Activated CD8-positive, alpha-beta memory T cell treated with anti-CD3 and anti-CD28 coated beads, Interleukin-2, amount 50 U/mL, for 24 hours (primary cell): Measurements from ENCODE around the gene RAB25.
"Not testable (repeated sequence)": the region's sequence is repeated elsewhere in the genome, so short reads cannot be mapped to it uniquely, and the experiment has no call there.

ENCODE experiments used
- DNase-seq: peaks from one replicate; pipeline ENCODE4 v3.0.0-alpha.2; 2020; ENCODE audit errors: extremely low read depth

RAB25 gene

GRCh38 chr1:156060937-156061636 lies at the start of gene RAB25:
Gene RAB25 (plus strand): TSS chr1:156061160. CDS start chr1:156061401, 241 bp downstream.
- DNase-seq = no peak

- DNase-seq = no peak
These were observed 48.7 kb upstream of the RAB25 start for GRCh38 chr1:156012051-156012817.

GRCh38 chr1:156014829-156015228 lies 46.1 kb upstream of the RAB25 start:
- no peak for DNase-seq

GRCh38 chr1:156019946-156020292 lies 41.0 kb upstream of the RAB25 start:
- DNase-seq = no peak

GRCh38 chr1:156020293-156021092 lies 40.5 kb upstream of the RAB25 start, which contains the start of gene SSR2:
Gene SSR2 (minus strand): TSS chr1:156020951. CDS start chr1:156020167, 784 bp downstream.
- DNase-seq = peak; percentile 72

GRCh38 chr1:156021093-156021428 lies 39.9 kb upstream of the RAB25 start:
- DNase-seq = no peak

DNA sequence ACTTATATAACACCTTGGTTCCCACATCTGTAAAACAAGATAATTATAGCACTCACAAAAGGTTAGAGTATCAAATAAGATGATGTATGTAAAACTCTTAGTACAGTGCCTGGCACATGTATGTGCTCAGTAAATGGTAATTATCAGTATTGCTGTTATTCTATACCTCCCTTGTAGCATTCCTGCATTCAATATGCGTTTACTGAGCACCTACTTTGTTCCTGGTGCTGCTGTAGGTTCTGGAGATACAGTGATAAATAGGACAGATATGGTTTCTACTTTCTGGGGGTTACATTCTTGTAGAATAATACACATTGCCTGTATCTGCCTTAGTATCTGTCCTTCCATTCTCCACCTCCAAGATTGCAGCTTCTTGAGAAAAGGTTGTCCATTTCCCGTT lies 39.0 kb upstream of the RAB25 start:
- DNase-seq = no peak

DNA sequence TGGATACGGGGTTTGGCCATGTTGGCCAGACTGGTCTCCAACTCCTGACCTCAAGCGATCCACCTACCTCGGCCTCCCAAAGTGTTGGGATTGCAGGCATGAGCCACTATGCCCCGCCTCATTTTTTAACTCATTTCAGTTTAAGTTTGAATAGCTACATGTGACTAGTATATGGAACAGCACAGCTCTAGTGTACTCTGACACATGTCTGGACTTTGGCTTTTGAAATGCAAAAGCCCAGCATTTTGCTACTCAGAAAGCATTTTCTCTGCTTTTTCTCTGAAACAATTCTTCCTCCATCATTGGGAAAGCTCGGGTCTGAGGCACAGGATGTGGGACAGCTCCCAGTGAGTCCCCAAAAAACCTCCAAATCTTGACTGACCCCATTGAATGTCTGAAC lies 36.2 kb upstream of the RAB25 start:
- DNase-seq = no peak

GRCh38 chr1:156025876-156026275 lies 35.1 kb upstream of the RAB25 start:
- no peak for DNase-seq

- DNase-seq = no peak
These were observed 34.4 kb upstream of the RAB25 start for GRCh38 chr1:156026588-156026987.

- no peak for DNase-seq
These were observed 27.9 kb upstream of the RAB25 start for GRCh38 chr1:156033011-156033410.

- not testable (repeated sequence) for DNase-seq
These were observed 26.0 kb upstream of the RAB25 start for GRCh38 chr1:156034991-156035390.

DNA sequence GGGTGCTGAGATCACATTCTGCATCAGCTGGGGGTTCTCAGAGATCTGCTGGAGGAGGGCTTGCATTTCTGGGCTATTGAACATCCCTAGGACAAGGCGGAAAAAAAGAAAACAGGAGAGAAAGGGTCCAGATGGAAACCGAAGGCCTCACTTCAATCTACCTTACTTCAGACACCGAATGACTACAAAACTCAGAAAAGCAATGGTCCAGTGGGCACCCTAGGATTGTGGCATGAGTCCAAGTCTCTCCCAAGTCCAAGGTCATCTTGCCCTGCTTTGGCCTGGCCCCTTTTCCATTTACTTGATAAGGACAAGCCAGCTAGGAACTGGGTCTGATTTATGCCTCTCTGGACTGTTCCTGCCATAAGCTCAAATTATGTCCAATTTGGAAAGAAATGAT lies 18.1 kb upstream of the RAB25 start:
- DNase-seq = no peak

DNA sequence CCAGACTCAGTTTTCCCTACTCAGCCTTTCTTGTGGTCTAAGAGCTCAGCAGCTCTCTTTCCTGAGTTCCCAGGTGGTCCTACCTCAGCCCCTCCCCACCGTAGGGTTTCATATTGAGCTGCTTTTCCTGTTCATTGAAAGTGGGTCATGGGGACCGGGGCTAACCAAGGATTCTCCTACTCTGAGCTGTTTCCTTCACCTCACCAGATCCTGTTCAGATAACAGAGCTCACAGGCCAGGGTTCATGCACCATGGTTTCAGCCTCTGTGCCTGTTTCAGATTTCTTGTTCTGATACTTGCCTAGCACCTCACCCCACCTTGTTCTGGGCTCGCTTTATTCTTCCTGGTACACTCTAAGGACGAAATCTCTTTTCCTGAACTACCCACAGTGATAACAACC lies 15.9 kb upstream of the RAB25 start:
- no peak for DNase-seq

DNA sequence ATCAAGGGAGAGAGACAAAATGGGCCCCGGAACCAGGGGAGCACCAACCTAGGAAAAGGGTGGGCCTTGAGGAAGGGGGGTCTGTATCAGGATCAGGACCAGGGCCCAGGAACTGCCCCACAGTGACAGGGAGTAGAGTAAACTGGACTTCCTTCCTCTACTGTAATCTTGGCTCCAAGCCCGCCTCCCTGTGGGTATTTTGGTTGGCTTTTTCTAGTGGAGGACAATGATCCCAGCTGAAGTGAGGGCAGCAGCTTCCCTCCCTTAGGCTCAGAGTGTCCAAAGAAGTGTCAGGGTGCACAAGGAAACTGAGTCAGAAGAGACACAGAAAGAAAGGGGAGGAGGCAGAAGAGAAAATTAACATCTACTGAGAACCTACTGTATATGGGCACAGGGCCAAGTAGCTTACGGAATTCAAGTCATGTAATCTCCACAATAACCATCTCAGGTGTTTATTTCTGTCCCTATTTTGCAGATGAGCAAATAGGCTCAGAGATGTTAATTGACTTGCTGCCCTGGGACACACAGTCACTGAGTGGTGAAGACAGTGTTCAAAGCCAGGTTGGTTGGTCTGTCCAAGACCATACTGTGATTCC lies 12.2 kb upstream of the RAB25 start:
- DNase-seq = no peak

DNA sequence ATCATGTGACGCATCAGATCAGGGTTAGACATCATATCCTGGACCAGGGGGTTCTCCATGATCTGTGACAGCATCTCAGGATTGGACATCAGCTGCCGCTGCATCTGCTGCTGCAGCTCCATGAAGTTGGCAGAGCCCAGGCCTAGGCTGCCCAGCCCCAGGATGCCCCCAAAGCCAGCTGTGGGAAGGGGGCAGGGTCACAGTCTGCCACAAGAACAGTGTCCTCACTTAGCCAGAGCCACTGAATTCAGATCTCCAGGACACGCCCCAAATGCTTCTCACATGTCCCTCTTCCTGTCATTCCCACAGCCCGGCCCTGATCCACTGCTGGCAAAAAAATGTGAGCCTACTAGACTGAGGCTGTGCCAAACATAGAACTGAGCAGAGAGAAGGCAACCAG lies 10.6 kb upstream of the RAB25 start:
- DNase-seq = no peak

GRCh38 chr1:156051011-156051725 lies 9.8 kb upstream of the RAB25 start:
- DNase-seq = no peak

DNA sequence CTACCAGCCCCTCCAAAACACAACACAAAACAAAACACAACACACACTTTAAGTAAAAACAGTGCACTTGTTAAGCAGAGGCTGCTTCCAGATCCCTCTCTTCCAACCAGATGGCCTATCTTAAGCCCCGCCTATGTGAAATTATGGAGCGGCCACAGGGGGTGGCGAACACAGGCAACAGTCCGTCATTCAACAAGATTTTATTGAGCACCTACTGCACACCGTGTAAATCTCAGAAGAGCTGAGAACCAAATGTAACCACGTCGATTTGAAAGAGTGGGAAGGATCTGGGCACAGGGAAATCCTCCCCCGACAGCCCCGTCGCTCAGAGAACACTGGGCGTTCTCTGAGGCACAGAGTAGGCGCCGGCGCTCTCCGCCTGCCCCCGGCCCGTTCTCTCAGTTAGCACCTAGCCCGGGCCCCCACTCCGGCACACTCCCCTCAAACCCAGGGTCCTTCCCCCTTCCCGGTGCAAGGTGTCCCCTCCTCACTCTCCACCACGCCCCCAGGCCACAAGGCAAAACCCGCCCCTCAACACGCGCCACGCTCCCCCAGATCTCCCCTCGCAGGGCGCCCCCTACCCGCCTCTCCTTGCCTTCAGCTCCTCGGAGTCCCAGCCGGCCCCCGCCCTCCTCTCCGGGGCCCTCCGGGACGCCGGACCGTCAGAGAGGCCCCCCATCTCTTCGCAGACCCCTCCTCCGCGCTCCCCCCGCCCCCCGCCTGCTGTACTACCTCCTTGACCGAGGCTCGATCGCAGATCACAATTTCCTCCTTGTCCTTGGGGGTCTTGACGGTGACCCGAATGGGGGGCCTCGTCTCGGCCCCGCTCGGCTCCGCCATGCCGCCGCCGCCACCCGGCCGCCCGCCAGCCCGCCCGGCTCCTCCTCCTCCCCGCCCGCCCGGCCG lies 7.8 kb upstream of the RAB25 start:
- DNase-seq = peak; percentile 40

- DNase-seq = peak; percentile 61
These were observed 7.0 kb upstream of the RAB25 start, which contains the start of gene UBQLN4 for GRCh38 chr1:156053768-156054499. Gene UBQLN4 (minus strand): TSS chr1:156053798. CDS start chr1:156053701, 97 bp downstream.
